Right lobe of liver (tissue), 6 donors: ENCODE data around the gene C10orf95. TPM values are rescaled to one million over a fixed set of nuclear protein-coding genes. Genes with fewer than 3 reads are reported as not detected.

Experiments
- ATAC-seq, 4 donors: fragments of 200-7000 bp; cut with Tn5 transposase; one replicate each; pipeline ENCODE4 v1.9.1; 2020; ENCODE audit warnings: mild to moderate bottlenecking in 4 of 4, moderate library complexity in 4 of 4
- DNase-seq, 3 donors: peaks; one replicate each; pipeline ENCODE4 v3.0.0-alpha.2; 2020
- H3K27ac ChIP-seq, 3 donors: fragments of 200-600 bp; one replicate each; pipeline ENCODE4 v1.8.0; 2022
- H3K27me3 ChIP-seq, 2 donors: fragments of 200-600 bp; one replicate each; pipeline ENCODE4 v1.8.0; 2022
- H3K36me3 ChIP-seq, 4 donors: fragments of 200-600 bp; sonication (generic) in 1 of 4; one replicate each; pipeline versions ENCODE4 v1.5.1 to v1.8.0; 2017 to 2022; ENCODE audit warnings: control low read depth in 1 of 4
- H3K4me1 ChIP-seq, 4 donors: fragments of 200-600 bp; sonication (generic) in 1 of 4; one replicate each; pipeline versions ENCODE4 v1.5.1 to v1.8.0; 2017 to 2022; ENCODE audit warnings: control low read depth in 1 of 4
- H3K4me3 ChIP-seq, 3 donors: fragments of 200-600 bp; one replicate each; pipeline ENCODE4 v1.8.0; 2022
- H3K9me3 ChIP-seq, 4 donors: fragments of 200-600 bp; sonication (generic) in 1 of 4; one replicate each; pipeline versions ENCODE4 v1.5.1 to v1.8.0; 2017 to 2022; ENCODE audit warnings: control low read depth in 1 of 4
- CTCF ChIP-seq, 4 donors: fragments of 200-600 bp in 3 of 4; fragments of 450-650 bp in 1 of 4; IDR thresholded peaks; one replicate each; pipeline versions ENCODE4 v1.5.1 to v1.8.0; 2016 to 2022; ENCODE audit warnings: antibody characterized with exemption in 4 of 4, mild to moderate bottlenecking in 2 of 4
- POLR2A ChIP-seq: fragments of 450-650 bp; IDR thresholded peaks from one replicate; pipeline ENCODE4 v1.6.1; 2017; ENCODE audit warnings: antibody characterized with exemption, mild to moderate bottlenecking
- WGBS: methylation state at CpG from one replicate; pipeline ENCODE4 v1.1.6; 2018; ENCODE audit warnings: low coverage, low lambda C conversion rate; ENCODE audit not compliant: insufficient coverage; ENCODE audit errors: missing lambda C conversion rate; 5-methylcytosine and 5-hydroxymethylcytosine counted together
- intact Hi-C, 2 donors: fragments of 100-400 bp; cut with DNase I; formaldehyde crosslinking; loops; one replicate each; pipeline versions ENCODE4 v1.11.2 to v1.14.1; 2022
- total RNA-seq, 6 experiments: library from RNA; depleted of rRNA in 2 of 6; stranded (reverse); fragments of >200 nt in 2 of 6; fragmentation: NEBNext Ultra II Directional in 3 of 6; extraction: Animal tissue kit (Norgen Biotek cat#: 25700) in 3 of 6; gene quantifications; one replicate each; pipeline versions ENCODE4 v1.1.0 to v1.2.4, GENCODE V29; 2016 to 2023
- donor health status: DM: no; HTN: yes; CAD: no.
- donor health status: DM: no; HTN: no; CAD: no.
- donor health status: DM: no; HTN: no; CAD: no.
- donor health status: DM: no; HTN: yes; CAD: no.
- donor health status: DM: no; HTN: yes; CAD: no.

C10orf95 gene
- total RNA-seq, 6 experiments from 2014 or later: not detected

DNA sequence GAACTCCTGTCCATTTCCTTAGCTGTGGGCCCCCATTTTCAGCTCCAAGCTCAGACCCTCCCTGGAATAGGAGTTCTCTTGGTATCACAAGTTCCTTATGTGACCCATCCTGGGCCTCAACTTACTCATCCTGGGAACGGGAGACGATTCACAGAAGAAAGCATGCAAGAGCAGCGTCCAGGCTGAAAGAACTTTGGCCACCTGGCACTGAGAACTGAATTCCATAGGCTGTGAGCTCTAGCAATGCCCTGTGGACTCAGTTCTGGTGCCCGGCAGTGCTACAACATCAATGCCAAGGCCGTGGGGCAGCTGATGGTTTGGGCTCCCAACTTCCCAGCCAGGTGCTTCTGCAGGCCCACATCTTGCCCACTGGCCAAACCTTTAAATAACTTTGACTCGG lies 15.0 kb downstream of the C10orf95 start:
- Histone ChIP-seq H3K27me3 (no peaks in the 10 kb centered on the region), H3K4me1 (peaks cover 0 to 18% (median 5%) of the 10 kb centered on the region in 4 donors), H3K27ac (peak overlapping the region in 2 of 3 donors; percentile 5 to 33), H3K36me3 (no peaks in the 10 kb centered on the region), H3K9me3 (no peaks in the 10 kb centered on the region), H3K4me3 (peak overlapping the region; percentile 43 to 51 (median 43))
- intact Hi-C loops: no loop called here
- 17% methylated on average over 4 of the region's 6 CpGs for WGBS
- TF ChIP-seq CTCF (IDR thresholded peaks at IDR 0.05) (no peak), POLR2A (peak; percentile 10)
- peak; percentile 65 to 85 (median 82) for DNase-seq
- ATAC-seq: peak; percentile 60 to 81 (median 78)

DNA sequence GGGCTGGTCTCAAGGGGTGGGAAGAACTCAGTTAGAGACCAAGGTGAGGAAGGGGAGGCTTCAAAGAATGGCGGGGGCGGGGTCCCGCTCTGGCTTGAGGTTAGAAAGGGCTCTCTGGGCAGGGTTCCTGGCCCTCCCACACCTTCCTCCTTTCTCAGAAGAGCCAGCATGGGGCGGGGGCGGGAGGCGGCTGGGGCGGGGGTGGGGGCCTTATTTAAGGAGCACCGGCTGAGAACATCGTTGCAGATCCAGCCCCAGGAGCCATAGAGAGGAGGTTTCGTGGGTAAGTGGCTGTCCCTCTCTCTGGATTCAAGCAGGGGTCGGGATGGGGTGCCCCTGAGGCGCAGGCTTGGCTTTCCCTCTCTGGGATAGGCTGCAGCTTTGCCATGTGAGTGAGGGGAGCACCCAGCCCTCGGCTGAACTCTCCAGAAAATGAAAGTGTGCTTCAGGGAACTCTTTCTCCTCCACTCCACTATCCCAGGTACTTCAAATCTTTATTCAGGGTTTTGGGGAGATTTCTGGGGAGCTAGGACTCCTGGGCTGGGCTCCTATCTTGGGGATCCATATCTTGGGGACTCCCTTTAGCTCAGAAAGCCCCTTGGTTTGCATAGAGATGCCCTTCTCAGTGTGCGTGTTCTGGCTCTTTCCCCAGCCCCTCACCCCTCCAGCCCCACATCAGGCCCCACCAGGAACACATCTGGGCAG lies 15.7 kb downstream of the C10orf95 start:
- Histone ChIP-seq H3K27me3 (no peaks in the 10 kb centered on the region), H3K9me3 (no peaks in the 10 kb centered on the region), H3K4me1 (peaks cover 0 to 18% (median 5%) of the 10 kb centered on the region in 4 donors), H3K4me3 (peak overlapping the region; percentile 43 to 51 (median 43)), H3K36me3 (no peaks in the 10 kb centered on the region), H3K27ac (peak overlapping the region; percentile 5 to 54 (median 33))
- DNase-seq (peak in 1 of 3 donors; percentile 45), ATAC-seq (peak; percentile 8 to 33 (median 24))
- TF ChIP-seq POLR2A (no peak), CTCF (IDR thresholded peaks at IDR 0.05) (no peak)
- 14% methylated on average over 4 of the region's 14 CpGs for WGBS
- intact Hi-C loops: no loop called here

GRCh38 chr10:102435133-102435497 lies 16.2 kb downstream of the C10orf95 start:
- TF ChIP-seq CTCF (IDR thresholded peaks at IDR 0.05) (no peak), POLR2A (no peak)
- WGBS: 54% methylated on average over 2 of the region's 5 CpGs
- Histone ChIP-seq H3K4me1 (peaks cover 0 to 18% (median 5%) of the 10 kb centered on the region in 4 donors), H3K27me3 (no peaks in the 10 kb centered on the region), H3K27ac (peak overlapping the region in 1 of 3 donors; percentile 54), H3K4me3 (peak overlapping the region in 2 of 3 donors; percentile 43 to 51), H3K9me3 (no peaks in the 10 kb centered on the region), H3K36me3 (no peaks in the 10 kb centered on the region)
- intact Hi-C loops: no loop called here
- no peak for DNase-seq
- no peak for ATAC-seq

DNA sequence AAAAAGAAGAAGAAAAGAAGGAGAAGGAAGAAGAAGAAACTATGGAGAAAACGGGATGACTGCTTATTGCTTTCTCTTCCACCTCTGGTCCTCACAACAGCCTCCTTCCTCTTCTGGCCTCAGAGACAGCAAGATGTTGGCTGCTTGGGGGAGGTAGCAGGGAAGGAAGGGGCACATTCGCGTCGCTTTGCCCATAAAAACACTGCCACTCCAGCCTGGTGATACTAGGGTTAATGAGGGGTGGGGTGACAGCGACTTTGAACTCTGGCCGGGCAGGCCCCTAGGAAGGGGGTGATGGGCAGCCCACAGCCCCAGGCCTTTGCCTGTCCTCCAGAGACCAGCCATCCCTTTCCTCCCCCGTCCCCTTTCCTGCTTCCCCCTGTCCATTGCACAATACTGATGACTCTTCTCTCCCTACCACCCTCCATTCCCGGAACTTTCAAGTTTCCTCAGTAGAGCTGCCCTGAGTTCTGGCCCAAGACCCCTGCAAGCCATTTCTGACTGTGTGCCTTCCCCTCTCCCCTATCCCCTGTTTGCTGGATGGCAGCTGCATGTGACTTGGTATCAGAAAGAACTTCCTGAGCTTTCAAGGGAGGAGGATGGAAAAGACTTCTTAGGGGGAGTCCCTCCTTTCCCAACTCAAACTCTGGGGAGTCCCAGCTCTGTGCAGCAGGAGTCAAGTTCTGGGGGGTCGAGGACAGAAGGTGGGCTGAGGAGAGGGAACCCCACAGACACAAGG lies 16.8 kb downstream of the C10orf95 start:
- DNase-seq: no peak

More for the DNA sequence above, 16.8 kb downstream of the C10orf95 start:
- intact Hi-C loops: no loop called here
- peak overlapping the region in 1 of 3 donors; percentile 54 for H3K27ac ChIP-seq
- no peaks in the 10 kb centered on the region for H3K36me3 ChIP-seq
- TF ChIP-seq POLR2A (no peak), CTCF (IDR thresholded peaks at IDR 0.05) (no peak)
- H3K4me1 ChIP-seq: peaks cover 0 to 18% (median 5%) of the 10 kb centered on the region in 4 donors
- ATAC-seq: peak in 1 of 4 donors; percentile 43
- 31% methylated on average over 9 of the region's 9 CpGs for WGBS
- H3K4me3 ChIP-seq: no peak overlapping the region
- no peaks in the 10 kb centered on the region for H3K27me3 ChIP-seq
- no peaks in the 10 kb centered on the region for H3K9me3 ChIP-seq
